Lower lobe of right lung (tissue), 2 donors: ENCODE results near the gene FBLN2. TPM values are rescaled to one million over a fixed set of nuclear protein-coding genes. Genes with fewer than 3 reads are reported as not detected.

Experiments
- ATAC-seq, 2 donors: fragments of 200-7000 bp; cut with Tn5 transposase; one replicate each; pipeline ENCODE4 v1.9.1; 2020 to 2022; ENCODE audit warnings: mild to moderate bottlenecking in 2 of 2, moderate library complexity in 2 of 2
- DNase-seq: peaks from one replicate; pipeline ENCODE4 v3.0.0-alpha.2; 2020
- H3K27ac ChIP-seq: fragments of 200-600 bp; one replicate; pipeline ENCODE4 v1.8.0; 2022
- H3K27me3 ChIP-seq: fragments of 200-600 bp; one replicate; pipeline ENCODE4 v1.8.0; 2022; ENCODE audit warnings: low read depth
- H3K36me3 ChIP-seq: fragments of 200-600 bp; one replicate; pipeline ENCODE4 v1.8.0; 2022; ENCODE audit warnings: mild to moderate bottlenecking
- H3K4me1 ChIP-seq: fragments of 200-600 bp; one replicate; pipeline ENCODE4 v1.8.0; 2022
- H3K4me3 ChIP-seq: fragments of 200-600 bp; one replicate; pipeline ENCODE4 v1.8.0; 2022; ENCODE audit warnings: mild to moderate bottlenecking
- H3K9me3 ChIP-seq: fragments of 200-600 bp; one replicate; pipeline ENCODE4 v1.8.0; 2022
- CTCF ChIP-seq: fragments of 200-600 bp; IDR thresholded peaks from one replicate; pipeline ENCODE4 v1.8.0; 2022; ENCODE audit warnings: antibody characterized with exemption, mild to moderate bottlenecking
- intact Hi-C: fragments of 100-400 bp; cut with DNase I; formaldehyde crosslinking; loops from one replicate; pipeline ENCODE4 v1.11.0; 2022
- total RNA-seq: library from RNA; stranded (reverse); fragmentation: NEBNext Ultra II Directional; extraction: Animal tissue kit (Norgen Biotek cat#: 25700); gene quantifications from one replicate; pipeline ENCODE4 v1.2.1, GENCODE V29; 2021
- donor health status: DM: no; HTN: yes; CAD: no; lungs with severe emphysema.

FBLN2 gene
- total RNA-seq, 1 donor from 2014 or later: 40.8 TPM

- Histone ChIP-seq H3K27ac (no peak overlapping the region), H3K36me3 (no peaks in the 10 kb centered on the region), H3K4me1 (no peaks in the 10 kb centered on the region), H3K4me3 (no peak overlapping the region), H3K27me3 (peaks cover 29% of the 10 kb centered on the region), H3K9me3 (no peaks in the 10 kb centered on the region)
- ATAC-seq (no peak), DNase-seq (no peak)
- intact Hi-C loops: no loop called here
- no peak for TF ChIP-seq CTCF
Measured at GRCh38 chr3:13663781-13664535, 115.0 kb downstream of the FBLN2 start.

- Histone ChIP-seq H3K4me3 (no peak overlapping the region), H3K36me3 (no peaks in the 10 kb centered on the region), H3K4me1 (no peaks in the 10 kb centered on the region), H3K27ac (no peak overlapping the region), H3K27me3 (peaks cover 34% of the 10 kb centered on the region), H3K9me3 (no peaks in the 10 kb centered on the region)
- no peak for TF ChIP-seq CTCF
- no peak for DNase-seq
- intact Hi-C loops: no loop called here
- no peak for ATAC-seq
Measured at GRCh38 chr3:13665582-13666226, 116.8 kb downstream of the FBLN2 start.

DNA sequence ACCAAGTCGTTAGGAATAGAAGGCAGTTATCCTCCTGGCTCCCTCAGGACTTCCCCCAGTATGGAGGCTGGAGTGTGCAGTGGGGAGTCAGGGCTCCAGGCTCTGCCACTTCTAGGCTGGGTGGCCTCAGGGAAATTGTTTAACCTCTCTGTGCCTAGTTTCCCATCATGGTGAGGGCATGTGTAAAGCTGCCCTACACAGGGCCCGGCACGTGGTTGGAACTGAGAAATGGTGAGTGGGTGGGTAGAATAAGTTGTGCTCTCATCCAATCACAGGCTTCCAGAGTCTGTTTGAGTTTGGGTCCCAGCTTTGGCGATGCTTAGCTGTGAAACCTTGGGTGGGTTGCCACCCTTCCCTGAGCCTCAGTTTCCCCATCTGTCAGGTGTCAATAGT is 117.3 kb downstream of the FBLN2 start:
- no peak for ATAC-seq
- H3K27me3 ChIP-seq: peaks cover 37% of the 10 kb centered on the region

GRCh38 chr3:13666781-13667709 is 118.1 kb downstream of the FBLN2 start:
- Histone ChIP-seq H3K9me3 (no peaks in the 10 kb centered on the region), H3K36me3 (no peaks in the 10 kb centered on the region), H3K27me3 (peaks cover 37% of the 10 kb centered on the region), H3K27ac (no peak overlapping the region), H3K4me1 (no peaks in the 10 kb centered on the region), H3K4me3 (no peak overlapping the region)
- intact Hi-C loops: no loop called here
- no peak for ATAC-seq
- TF ChIP-seq CTCF: no peak
- DNase-seq: no peak

More for the DNA sequence above, 117.3 kb downstream of the FBLN2 start:
- TF ChIP-seq CTCF: no peak
- intact Hi-C loops: no loop called here
- Histone ChIP-seq H3K4me1 (no peaks in the 10 kb centered on the region), H3K4me3 (no peak overlapping the region), H3K9me3 (no peaks in the 10 kb centered on the region), H3K27ac (no peak overlapping the region), H3K36me3 (no peaks in the 10 kb centered on the region)
- no peak for DNase-seq

DNA sequence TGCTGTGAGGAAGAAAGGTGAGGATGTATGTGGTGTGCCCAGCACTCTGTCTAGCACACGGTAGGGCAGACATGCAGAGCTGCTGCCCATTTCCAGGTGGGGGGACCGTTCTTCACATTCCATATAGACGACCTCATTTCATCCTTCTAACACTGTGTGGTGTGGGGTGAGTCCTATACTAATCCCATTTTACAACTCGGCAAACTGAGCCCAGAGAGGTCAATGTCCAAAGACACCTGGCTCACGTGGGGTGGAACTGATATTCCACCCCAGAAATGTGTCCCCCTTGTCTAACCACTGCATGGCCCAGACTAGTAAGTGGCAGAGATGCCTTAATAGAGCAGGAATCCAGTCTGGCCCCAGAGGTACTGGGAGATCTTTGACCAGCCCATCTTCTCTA is 119.2 kb downstream of the FBLN2 start:
- Histone ChIP-seq H3K27me3 (peaks cover 37% of the 10 kb centered on the region), H3K36me3 (no peaks in the 10 kb centered on the region), H3K4me3 (no peak overlapping the region), H3K9me3 (no peaks in the 10 kb centered on the region), H3K27ac (no peak overlapping the region), H3K4me1 (no peaks in the 10 kb centered on the region)
- intact Hi-C loops: no loop called here
- DNase-seq (no peak), ATAC-seq (no peak)
- no peak for TF ChIP-seq CTCF
